Epithelial cell of esophagus (primary cell): Measurements from ENCODE around the gene SLC29A4.
A peak's percentile ranks its signal among the peaks of the same experiment; 100 is the strongest.
"Not testable (repeated sequence)": the region's sequence is repeated elsewhere in the genome, so short reads cannot be mapped to it uniquely, and the experiment has no call there.

Experiments
- DNase-seq: peaks from one replicate; pipeline ENCODE4 v3.0.0; 2010; ENCODE audit warnings: low read depth
- H3K4me3 ChIP-seq: 2 replicates; pipeline ENCODE4 v1.5.1; 2011; ENCODE audit warnings: mild to moderate bottlenecking, low read length, control low read depth
- CTCF ChIP-seq: IDR thresholded peaks from 2 replicates; pipeline ENCODE4 v1.5.1; 2011; ENCODE audit warnings: low read depth, mild to moderate bottlenecking, low read length, control low read depth, inconsistent platforms; ENCODE audit not compliant: insufficient read depth; ENCODE audit errors: missing control alignments

Gene SLC29A4

GRCh38 chr7:5282543-5283316 is at the start of gene SLC29A4:
Gene SLC29A4, plus strand, starts transcription at chr7:5282943. Its CDS starts 4,874 bp downstream, at chr7:5287817.
- TF ChIP-seq CTCF: no peak
- H3K4me3 ChIP-seq: peak within 1 kb of the TSS; percentile 20
- DNase-seq: peak; percentile 21

- no peak for TF ChIP-seq CTCF
These were observed 47.6 kb upstream of the SLC29A4 start for GRCh38 chr7:5234852-5235831.

GRCh38 chr7:5237286-5237685 is 45.5 kb upstream of the SLC29A4 start:
- TF ChIP-seq CTCF: no peak
- peak; percentile 52 for DNase-seq
- no peak overlapping the region for H3K4me3 ChIP-seq

More at GRCh38 chr7:5234852-5235831, 47.6 kb upstream of the SLC29A4 start:
- DNase-seq: peak; percentile 21
- no peak overlapping the region for H3K4me3 ChIP-seq

- no peak for TF ChIP-seq CTCF
- DNase-seq: no peak
- no peak overlapping the region for H3K4me3 ChIP-seq
These were observed 44.2 kb upstream of the SLC29A4 start for GRCh38 chr7:5238500-5238899.

- no peak for DNase-seq
- TF ChIP-seq CTCF: no peak
- no peak overlapping the region for H3K4me3 ChIP-seq
These were observed 39.5 kb upstream of the SLC29A4 start for GRCh38 chr7:5243261-5243660.

- no peak for DNase-seq
- no peak for TF ChIP-seq CTCF
These were observed 34.4 kb upstream of the SLC29A4 start for GRCh38 chr7:5248201-5248885.

GRCh38 chr7:5250787-5251186 is 32.0 kb upstream of the SLC29A4 start:
- DNase-seq, H3K4me3 ChIP-seq: not testable (repeated sequence)

More at GRCh38 chr7:5248201-5248885, 34.4 kb upstream of the SLC29A4 start:
- H3K4me3 ChIP-seq: no peak overlapping the region

GRCh38 chr7:5253529-5253928 is 29.2 kb upstream of the SLC29A4 start:
- H3K4me3 ChIP-seq, DNase-seq: not testable (repeated sequence)

- DNase-seq, H3K4me3 ChIP-seq: not testable (repeated sequence)
These were observed 28.4 kb upstream of the SLC29A4 start for GRCh38 chr7:5254371-5254770.
